ENCODE results near the gene ADAM10.

DNA sequence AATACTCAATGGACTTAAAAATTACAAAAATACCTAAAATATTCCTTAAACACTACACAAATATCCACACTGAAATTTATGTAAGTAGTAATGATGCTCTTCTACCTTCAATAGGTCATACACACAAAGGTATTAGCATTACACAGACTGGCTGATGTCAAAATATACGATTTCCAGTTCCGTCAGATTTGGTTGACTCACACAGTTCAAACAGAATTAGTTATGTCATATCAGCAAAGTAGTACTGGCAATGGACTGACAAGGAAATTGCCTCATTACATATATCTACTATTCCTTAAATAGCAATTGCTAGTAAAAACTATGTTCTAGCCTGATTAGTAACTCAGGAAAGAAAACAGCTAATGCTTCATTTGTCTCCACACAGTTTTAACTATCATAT is 70.8 kb downstream of the ADAM10 start:
- no peak for TF ChIP-seq CTCF (IDR thresholded peaks at IDR 0.05)
- TF ChIP-seq POLR2A (IDR thresholded peaks at IDR 0.05) = no peak
- TF ChIP-seq POLR2AphosphoS5 (IDR thresholded peaks at IDR 0.05; ENCODE audit: insufficient read depth in 1 of 2, low read depth in 1 of 2) = no peak
